SHP77 (cell line): ENCODE results near the gene RXFP2.

ENCODE experiments used
- DNase-seq, 2 experiments: peaks; one replicate each; lab custom pipeline; 2025; lab: John Stamatoyannopoulos, UW

Gene RXFP2

DNA sequence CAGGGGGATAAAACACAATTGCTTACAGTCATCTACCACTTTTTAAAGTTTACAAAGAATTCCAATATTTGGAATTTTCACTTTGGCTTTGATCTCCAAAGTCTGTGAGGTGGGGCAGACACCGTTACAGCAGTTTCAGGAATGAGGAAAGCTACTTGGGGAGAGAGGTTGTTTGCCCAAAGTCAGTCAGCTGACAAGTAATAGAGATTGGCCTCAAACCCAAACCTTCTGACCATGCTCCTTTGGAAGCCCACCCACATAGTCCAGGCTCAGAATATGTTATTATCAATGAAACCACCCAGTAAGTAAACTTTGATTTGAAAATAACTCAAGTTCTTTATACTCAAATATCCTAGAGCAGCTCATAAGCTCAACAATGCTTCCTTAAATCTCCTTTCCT lies 29.0 kb downstream of the RXFP2 start:
- no peak for DNase-seq

DNA sequence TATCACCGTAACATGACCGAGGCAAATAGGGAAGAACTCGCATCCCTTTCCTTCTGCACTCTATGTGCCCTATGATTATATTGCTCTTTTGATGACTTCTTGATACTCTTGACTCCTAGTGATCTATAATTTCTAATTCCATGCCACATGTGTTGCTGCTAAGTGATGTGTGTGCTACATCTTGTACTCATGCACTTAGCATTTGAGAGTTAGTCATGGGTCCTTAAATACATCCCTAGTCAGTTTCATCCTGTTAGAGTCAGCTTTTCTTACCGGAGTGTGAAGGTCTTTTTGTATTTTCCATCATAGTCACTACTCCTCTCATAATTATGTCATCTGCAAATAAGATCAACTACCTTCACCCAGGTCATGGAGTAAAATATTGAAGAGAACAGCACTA lies 30.2 kb downstream of the RXFP2 start:
- DNase-seq: no peak

DNA sequence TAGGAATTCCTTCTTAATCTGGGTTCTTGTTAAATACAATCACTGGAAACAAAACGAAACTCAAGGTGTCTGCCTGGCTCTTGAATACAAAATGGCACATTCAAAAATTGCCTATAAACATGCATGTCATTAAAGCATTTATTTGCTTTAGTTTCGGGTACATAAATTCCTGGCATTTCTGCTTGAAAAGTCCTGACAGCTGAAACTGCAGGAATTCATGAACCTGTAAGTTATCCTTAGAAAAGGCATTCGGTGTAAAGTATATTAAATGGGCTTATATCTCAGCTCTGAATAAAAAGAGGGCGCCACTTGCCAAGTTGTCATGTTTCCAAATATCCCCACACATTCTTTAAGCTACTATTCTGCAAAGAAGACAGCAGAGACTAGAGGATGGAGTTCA lies 32.9 kb downstream of the RXFP2 start:
- no peak for DNase-seq

DNA sequence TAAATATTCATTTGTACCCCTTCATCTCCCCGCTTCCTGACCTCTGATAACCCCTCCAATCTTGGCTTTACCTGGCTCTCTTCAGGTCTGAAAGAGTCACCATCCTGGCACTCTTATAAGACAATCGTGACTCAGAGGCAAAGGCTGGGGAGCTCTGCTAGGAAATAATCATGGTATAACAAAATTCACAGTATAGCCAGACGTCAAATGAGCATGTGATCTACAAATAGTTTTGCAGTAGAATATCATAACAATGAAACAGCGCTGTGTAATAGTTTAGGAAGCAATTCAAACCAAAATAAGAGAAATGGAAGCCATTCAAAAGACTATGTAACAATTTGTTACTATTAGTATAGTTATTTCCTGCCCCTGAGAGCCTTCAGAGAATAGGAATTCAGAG lies 34.2 kb downstream of the RXFP2 start:
- no peak for DNase-seq

DNA sequence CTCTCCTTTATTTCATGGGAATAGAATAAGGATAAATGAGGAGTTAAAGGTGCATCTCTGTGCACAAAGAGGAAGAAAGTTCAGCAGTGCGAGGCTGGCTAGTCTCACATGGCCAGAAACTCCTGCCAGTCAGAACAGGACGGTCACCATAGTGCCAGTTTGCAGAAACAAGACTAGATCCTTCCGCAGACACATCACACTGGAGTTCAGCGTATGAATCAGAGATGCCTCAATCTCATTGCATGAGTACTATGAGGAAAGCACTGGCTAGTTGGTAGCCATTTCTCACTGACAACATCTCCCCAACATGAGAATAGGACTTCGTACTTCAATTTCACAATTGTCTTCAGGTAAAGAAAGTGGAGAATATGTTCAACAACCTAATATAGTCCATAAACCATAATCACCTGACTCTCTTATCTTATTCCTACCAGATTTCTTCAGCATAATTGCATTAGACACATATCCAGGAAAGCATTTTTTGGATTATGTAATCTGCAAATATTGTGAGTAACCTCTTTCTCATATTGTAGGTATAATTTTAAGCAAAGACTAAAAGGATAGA lies 34.9 kb downstream of the RXFP2 start:
- DNase-seq: no peak

DNA sequence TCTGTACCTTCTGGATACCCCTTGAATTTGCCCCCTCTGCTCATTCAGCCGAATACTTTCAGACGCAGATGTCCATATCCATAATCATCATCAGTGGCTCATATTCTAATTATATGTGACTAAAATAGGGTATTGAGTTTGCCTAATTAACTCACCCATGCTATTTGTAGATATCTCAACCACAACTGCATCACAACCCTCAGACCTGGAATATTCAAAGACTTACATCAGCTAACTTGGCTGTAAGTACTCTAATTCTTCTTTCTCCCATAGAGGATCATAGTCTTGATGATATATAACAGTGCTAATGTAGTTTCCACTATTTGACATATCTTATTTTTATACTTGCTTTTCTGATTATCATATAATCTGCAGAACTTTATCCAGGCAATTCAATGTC lies 35.8 kb downstream of the RXFP2 start:
- DNase-seq: no peak

DNA sequence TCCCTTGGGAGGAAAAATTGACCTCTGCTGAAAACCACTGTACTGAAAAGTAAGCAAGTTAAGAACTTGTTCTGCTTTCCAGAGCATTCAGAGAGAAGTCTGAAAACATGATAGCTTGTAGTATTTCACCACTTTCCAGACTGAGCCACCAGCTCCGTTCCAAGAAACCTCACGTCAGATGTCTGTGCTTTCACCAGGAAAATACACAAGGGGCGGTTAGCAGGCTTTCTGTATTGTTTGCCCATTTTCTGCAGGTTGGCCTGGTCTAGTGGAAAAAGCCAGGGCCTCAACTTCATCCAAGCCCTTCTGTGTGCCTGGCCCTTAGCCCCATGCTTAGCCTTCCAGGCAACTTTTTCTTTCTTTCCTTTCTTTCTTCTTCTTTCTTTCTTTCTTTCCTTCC lies 36.4 kb downstream of the RXFP2 start:
- DNase-seq: no peak

DNA sequence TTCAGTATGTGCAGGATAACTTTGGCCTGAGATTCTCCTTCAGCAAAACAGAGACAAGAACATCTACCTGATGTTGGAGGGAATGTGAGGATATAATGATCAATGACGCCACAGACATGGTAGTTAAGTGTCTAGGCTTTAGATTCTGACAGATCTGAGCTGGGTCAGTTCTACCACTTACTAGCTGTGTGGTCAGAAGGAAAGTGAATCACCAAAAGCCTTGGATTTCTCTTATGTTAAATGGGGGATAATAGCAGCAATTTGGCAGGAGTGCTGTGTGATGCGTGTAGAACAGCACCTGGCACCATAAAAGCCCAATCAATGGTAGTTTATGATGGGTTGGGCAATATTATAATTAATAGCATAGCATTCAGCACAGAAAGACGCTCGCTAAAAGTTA lies 41.7 kb downstream of the RXFP2 start:
- no peak for DNase-seq

DNA sequence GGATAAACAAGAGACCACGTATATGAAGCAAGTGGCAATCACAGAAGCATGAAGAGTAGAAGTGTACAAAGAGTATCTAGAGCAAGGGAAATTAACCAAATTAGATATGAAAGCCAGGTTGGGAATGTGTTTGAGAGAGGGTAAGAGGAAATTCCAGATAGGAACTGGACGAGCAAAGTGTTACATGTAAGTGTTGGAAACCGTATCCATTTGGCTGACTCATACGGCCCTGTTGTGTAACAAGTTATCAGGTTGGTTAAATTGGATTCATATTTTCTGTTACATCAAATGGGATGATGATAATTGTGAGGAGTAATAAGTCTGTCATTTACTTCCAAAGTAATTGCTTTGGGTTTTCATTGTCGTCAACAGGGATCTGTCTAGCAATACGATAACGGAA lies 46.7 kb downstream of the RXFP2 start:
- no peak for DNase-seq

DNA sequence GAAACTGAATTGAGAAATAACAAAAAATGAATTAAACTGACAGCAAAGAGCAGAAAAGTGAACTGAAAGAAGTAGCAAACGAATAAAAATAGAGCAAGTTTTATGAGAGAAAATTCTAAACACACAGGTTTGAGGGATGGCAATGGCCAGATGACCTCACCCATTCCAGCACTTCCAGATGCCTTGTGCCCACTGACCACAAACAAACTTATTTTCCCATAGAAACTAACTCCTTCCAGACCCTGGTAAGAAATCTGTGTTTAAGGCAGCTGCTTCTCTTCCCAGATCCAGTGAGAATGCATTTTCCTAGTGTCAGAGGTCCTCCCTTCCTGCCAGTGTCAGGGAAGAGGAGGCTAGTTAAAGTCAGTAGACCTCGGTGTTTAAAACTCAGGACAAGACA lies 51.7 kb downstream of the RXFP2 start:
- no peak for DNase-seq

DNA sequence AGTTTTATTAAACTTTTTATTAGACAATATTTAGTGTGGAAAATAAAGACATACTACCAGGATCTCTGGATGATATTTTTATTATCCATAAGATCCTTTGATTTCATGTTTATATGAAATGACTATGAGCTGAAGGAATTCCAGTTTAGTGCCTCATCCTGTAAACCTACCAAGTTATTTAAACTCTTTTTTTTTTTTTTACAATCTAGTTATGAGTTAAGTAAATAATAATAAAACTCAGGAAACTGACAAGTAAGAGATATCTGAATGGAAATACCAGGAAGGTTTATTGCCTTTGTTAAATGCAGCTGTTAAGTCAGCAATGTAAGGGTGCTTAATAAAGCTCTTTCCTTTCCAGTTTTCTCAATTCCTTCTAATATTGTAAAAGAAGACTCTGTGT lies 53.9 kb downstream of the RXFP2 start:
- DNase-seq: no peak

DNA sequence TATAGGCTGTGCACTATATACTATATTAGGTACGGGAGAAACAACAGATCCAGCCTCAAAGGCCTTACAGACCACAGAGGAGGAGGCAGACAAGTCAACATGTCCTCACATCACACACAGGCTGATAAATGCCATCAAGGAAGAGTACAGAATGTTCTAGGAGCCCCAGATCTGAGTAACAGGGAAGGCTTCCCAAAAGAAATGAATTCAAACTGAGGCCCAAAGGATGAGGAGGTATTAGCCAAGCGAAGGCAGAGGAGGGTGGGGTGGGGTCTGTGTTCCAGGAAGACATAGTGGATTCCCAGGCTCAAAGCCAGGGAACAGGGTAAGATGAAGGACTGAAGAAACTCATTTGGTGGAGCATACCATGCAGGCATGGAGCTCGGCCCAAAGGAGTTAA lies 55.1 kb downstream of the RXFP2 start:
- DNase-seq: no peak

DNA sequence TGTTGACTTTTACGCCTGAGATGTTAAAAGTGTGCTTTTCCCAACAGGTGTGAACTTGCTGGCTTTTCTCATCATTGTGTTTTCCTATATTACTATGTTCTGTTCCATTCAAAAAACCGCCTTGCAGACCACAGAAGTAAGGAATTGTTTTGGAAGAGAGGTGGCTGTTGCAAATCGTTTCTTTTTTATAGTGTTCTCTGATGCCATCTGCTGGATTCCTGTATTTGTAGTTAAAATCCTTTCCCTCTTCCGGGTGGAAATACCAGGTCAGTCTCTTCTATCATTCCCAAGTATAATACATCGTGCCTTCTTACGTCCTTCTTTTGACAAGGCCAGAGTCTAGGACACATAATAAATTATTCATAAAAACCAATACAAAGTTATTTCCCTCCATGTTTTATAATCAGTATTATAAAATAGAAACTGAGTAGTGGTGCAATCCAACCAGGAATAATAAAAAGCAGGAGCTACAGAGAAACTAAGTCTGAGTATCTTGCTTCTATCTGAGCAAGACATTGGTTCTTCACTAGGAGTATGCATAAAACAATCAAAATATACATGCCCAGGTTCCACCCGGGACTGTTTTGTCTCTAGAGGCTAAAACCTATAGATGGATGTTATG lies 57.9 kb downstream of the RXFP2 start:
- DNase-seq: peak; percentile 8 to 16

DNA sequence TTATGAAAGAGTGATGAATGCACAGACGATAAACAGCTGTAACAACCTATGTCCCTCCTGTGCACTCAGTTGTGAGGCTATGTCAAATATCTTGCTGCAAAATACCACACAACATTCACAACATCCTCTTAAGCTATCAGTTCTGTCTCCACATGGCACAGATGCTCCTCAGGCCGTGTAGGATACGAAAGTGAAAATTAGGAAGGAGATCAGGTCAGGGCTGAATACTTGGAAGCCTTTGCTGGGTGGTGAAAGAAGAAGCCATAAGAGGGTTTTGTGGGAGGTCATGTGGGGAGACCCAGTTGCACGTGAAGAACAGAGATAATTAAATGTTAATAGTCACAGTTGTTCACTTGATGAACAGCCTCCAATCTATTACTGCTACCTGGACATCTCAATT lies 58.9 kb downstream of the RXFP2 start:
- no peak for DNase-seq

DNA sequence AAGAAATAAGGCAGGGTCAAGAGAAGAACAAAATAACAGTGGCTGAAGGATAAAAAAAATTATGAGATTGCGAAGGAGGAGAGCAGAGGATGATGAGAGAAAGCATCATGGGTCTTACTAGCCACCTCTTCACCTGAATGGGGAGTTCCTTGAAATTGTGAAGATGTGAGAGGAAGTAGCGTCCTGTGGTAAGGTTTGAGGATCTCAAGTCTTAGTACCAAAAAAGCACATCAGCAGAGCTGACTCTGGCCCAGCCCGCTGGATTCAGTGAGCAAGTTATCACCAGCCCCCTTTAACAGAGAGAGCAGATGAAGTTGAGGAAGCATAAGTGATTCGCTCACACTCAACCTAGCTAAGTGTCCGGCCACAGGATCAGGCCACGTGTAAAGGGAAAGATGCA lies 61.8 kb downstream of the RXFP2 start:
- no peak for DNase-seq

DNA sequence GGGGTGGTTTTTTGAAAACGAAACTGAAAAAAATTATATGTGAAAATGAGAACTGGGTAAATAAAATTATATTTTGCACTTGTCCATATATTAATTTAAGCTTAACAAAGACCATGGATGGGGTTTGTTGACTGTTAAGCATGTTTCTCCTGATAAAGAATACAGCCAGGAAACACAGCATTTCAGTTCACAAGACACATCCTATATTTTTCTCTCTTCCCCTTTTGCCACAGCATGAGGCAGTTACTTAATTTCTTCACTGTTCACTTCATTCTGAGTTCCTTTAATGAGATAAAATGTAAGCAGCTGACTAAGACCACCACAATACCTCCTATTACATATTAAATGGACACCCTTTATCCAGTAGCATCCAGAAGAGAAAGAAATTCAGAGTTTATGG lies 64.0 kb downstream of the RXFP2 start:
- DNase-seq: no peak

DNA sequence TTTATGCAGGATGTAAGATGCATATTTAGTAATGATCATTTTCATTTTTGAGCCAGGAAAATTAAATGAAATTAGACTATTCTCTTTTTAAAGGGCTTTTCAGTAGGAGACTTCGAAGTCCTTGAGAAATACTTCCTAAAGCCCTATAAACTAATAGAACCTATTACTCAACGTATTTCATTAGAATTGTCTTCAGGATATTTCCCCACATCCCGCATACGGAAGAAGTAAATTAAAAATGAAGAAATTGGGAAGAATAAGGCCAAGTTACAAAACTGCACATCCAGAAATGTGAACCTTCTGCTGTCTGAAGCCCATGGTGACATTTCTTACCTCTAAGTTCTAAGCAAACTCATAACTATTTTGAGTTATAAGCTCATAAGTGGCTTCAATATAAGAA lies 66.5 kb downstream of the RXFP2 start:
- DNase-seq: no peak

DNA sequence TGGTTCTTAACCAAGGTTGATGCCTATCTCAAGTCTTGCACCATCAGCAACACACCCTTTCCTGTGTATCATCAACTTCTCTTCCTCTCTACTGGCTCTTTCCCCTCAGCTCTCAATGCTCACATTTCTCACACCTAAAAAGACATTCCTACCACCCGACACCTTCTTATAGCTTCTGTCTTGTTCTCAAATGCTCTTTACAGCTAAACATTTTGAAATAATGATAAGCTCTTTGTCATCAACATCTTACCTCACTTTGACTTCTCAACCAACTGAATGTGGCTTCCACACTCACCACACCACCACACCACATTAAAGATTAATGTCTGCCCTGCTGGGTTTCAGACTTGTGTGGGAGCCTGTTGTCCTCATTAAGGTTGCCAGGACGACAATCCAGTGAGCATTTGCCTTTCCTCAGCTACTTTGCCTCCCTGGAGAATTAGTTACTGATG lies 67.8 kb downstream of the RXFP2 start:
- DNase-seq: no peak

DNA sequence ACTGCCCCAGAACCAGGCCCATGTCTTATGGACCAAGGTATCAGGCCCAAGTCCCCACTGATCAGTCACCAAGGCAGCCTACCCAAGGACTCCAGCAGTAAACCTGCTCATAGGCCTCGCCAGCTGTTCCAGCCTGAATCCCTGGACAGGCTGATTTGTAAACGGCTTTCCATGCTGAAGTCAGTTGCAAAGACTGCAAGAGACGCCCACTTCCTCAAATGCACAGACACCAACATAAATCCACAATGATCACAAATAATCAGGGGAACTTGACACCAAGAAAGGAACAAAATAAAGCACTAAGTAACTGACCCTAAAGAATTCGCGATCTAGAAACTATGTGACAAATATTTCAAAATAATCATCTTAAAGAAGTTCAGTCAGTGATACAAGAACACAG lies 75.2 kb downstream of the RXFP2 start:
- no peak for DNase-seq

DNA sequence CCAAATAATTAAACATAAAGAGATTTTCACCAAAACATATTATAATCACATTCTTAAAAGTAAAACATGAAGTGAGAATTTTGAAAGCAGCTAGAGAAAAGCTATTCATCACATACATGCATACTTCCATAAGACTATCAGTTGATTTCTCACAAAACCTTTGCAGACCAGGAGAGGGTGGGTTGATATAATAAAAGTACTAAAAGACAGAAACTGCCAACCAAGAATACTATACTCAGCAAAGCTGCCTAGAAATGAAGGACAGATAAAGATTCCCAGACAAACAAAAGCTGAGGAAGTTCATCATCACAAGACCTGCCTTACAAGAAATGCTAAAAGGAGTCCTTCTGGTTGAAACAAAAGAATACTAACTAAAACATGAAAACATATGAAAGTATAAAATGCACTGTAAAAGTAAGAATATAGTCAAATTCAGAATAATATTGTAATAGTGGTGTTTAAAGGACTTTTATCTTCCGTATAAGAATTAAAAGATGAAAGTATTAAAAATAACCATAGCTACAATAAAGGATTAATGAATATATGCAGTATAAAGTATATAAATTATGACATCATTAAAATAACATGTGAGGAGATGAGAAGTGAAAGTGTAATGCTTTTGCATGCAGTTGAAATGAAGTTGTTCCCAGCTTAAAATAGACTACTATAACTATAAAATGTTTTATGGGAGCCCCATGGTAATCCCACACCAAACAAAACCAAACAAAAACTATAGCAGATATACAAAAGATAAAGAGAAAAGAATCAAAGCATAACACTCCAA lies 76.2 kb downstream of the RXFP2 start:
- no peak for DNase-seq

DNA sequence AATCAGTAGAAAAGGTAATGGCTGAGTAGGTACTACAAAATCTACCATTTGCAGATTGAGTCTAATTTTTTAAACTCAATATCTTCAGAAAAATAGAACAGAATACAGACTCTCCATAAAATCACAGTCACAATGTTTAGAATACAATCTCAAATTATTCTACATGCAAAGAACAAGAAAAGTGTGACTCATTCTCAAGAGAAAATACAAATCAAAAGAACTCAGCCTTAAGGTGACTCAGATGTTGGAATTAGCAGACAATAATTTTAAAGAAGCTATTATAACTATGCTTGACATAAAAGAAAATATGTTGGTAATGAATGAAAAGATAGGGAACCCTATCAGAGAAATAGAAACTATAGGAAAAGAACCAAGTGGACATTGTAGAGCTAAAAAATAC lies 78.9 kb downstream of the RXFP2 start:
- no peak for DNase-seq

DNA sequence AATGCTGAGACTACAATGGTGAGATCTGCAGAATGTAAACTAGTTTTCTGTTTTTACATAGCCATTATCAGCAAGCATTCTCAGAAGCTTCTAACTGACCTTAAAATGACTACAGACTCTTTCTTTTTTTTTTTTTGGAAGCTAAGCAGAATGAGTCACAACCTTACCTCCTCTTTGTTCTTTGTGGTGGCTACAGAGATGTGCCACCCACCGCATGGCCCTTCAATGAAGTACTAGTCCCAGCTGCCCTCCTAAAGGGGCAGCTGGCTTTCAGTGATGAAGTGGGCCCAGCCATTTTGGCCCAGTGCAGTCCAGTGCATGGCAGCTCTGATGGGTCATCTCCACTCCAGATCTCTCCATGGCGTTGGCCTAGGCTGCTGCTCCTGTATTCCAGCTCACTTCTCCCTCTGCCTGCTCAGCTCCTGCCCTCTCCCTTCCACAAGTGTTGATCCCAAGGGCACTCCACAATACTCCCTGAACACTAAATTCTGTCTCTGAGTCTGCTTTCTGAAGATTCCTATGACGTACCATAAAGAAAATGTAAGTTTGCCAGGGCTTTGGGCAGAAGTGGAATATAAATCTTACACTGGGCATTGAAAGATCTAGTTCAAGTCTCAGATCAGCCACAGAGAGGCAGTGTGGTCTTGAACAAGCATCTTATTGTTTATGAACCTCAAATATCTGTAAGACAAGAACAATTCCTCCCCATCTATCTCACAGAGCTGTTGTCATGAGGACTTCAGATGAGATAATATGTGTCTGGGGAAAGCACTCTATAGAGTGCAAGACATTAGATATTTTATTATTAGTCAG lies 85.6 kb downstream of the RXFP2 start:
- DNase-seq: no peak

DNA sequence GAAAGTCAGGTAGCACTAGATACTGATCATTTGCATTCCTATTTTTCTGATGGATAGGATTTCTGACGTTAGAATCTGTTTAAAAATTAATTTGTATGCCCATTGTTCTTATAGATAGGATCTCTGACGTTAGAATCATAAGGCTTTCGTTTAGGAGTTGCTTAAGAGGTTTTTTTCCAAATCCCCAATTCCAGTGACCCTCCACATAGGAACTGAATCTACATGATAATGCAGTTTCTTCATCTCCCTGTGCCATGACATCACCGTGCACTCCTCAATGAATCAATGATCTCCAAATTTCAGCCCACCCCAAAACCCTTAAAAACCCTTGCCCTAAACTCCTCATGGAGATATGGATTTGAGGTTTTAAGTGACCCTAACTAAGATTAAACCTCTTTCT lies 87.2 kb downstream of the RXFP2 start:
- DNase-seq: no peak
